GM12878 (cell line): ENCODE results near the gene CIAPIN1. TPM values are rescaled to one million over a fixed set of nuclear protein-coding genes. Genes with fewer than 3 reads are reported as not detected.

ENCODE experiments used
- BRCA1 ChIP-seq: IDR thresholded peaks from 2 replicates; pipeline ENCODE4 v1.6.1; 2011; ENCODE audit warnings: low read depth, low read length, improper control_type of control experiment
- CHD2 ChIP-seq: IDR thresholded peaks from 2 replicates; pipeline ENCODE4 v1.6.1; 2011; ENCODE audit warnings: low read depth, low read length, improper control_type of control experiment, borderline replicate concordance
- FOXM1 ChIP-seq: IDR thresholded peaks from 2 replicates; pipeline ENCODE4 v1.6.1; 2012; ENCODE audit warnings: low read depth, mild to moderate bottlenecking, inconsistent platforms, low read length, moderate library complexity
- LARP7 ChIP-seq: fragments of 450-650 bp; IDR thresholded peaks from 2 replicates; pipeline ENCODE4 v1.6.1; 2017; ENCODE audit warnings: mild to moderate bottlenecking
- MYB ChIP-seq: fragments of 150-350 bp; IDR thresholded peaks from 2 replicates; pipeline ENCODE4 v1.6.1; 2014; ENCODE audit warnings: mild to moderate bottlenecking, low read depth, low read length, borderline replicate concordance
- MYC ChIP-seq: IDR thresholded peaks from 2 replicates; pipeline ENCODE4 v1.6.1; 2011; ENCODE audit warnings: mild to moderate bottlenecking, low read length, moderate library complexity, inconsistent platforms; ENCODE audit not compliant: insufficient read depth, insufficient replicate concordance, insufficient read length, severe bottlenecking
- NFYA ChIP-seq: IDR thresholded peaks from 2 replicates; pipeline ENCODE4 v1.6.1; 2011; ENCODE audit warnings: low read depth, mild to moderate bottlenecking, low read length, improper control_type of control experiment, borderline replicate concordance
- NFYB ChIP-seq: IDR thresholded peaks from 2 replicates; pipeline ENCODE4 v1.6.1; 2011; ENCODE audit warnings: low read depth, mild to moderate bottlenecking, low read length, improper control_type of control experiment, moderate library complexity; ENCODE audit not compliant: insufficient read depth
- NR2C1 ChIP-seq: fragments of 450-650 bp; IDR thresholded peaks from 2 replicates; pipeline ENCODE4 v1.6.1; 2017; ENCODE audit warnings: antibody characterized with exemption, mild to moderate bottlenecking, moderate library complexity
- POLR2AphosphoS2 ChIP-seq: IDR thresholded peaks from 2 replicates; pipeline ENCODE4 v1.6.1; 2011; ENCODE audit warnings: low read depth, mild to moderate bottlenecking, low read length, improper control_type of control experiment, moderate library complexity
- RELA ChIP-seq: fragments of 450-650 bp; IDR thresholded peaks from 2 replicates; pipeline ENCODE4 v1.8.0; 2014; ENCODE audit warnings: borderline replicate concordance; ENCODE audit not compliant: partially characterized antibody
- SIN3A ChIP-seq: IDR thresholded peaks from 2 replicates; pipeline ENCODE4 v1.6.1; 2012; ENCODE audit warnings: low read depth, low read length, improper control_type of control experiment
- TAF1 ChIP-seq: IDR thresholded peaks from 2 replicates; pipeline ENCODE4 v1.6.1; 2011; ENCODE audit warnings: mild to moderate bottlenecking, low read depth, low read length, borderline replicate concordance
- ZNF274 ChIP-seq: IDR thresholded peaks from one replicate; pipeline ENCODE4 v1.8.0; 2011; ENCODE audit not compliant: insufficient read length, insufficient read depth
- ZNF384 ChIP-seq: IDR thresholded peaks from 2 replicates; pipeline ENCODE4 v1.6.1; 2012; ENCODE audit warnings: low read depth, mild to moderate bottlenecking, low read length, improper control_type of control experiment, borderline replicate concordance
- polyA plus RNA-seq, 11 experiments: library from polyadenylated mRNA; depleted of rRNA in 4 of 11; unstranded in 6 of 11; stranded (reverse) in 5 of 11; fragments of >200 nt; fragmentation: Nextera tagmentation in 4 of 11; fragmentation: Illumina TruSeq in 1 of 11; extraction: Ambion mirVana in 4 of 11; extraction: Trizol in 1 of 11; gene quantifications; 1 replicate in 1 of 11; 2 replicates in 10 of 11; pipeline versions ENCODE4 v1.2.1 to v1.2.3, GENCODE V29; 2011 to 2016; ENCODE audit warnings: inconsistent platforms in 2 of 11, missing spikeins in 2 of 11, low read depth in 1 of 11
- total RNA-seq, 4 experiments: library from RNA; depleted of rRNA in 3 of 4; stranded (reverse); fragments of >200 nt in 3 of 4; fragmentation: Illumina TruSeq in 1 of 4; extraction: Trizol in 1 of 4; gene quantifications; 2 replicates each; pipeline versions ENCODE4 v1.2.1 to v1.2.3, GENCODE V29; 2013 to 2021
- TF ChIP-seq, protein P1 (sequence below): fragments of 150-350 bp; IDR thresholded peaks from 2 replicates; pipeline ENCODE4 v1.6.1; 2014; ENCODE audit warnings: mild to moderate bottlenecking, low read depth, low read length
- TF ChIP-seq, protein P2 (sequence below): fragments of 450-650 bp; IDR thresholded peaks from 2 replicates; pipeline ENCODE4 v1.6.1; 2017; ENCODE audit warnings: mild to moderate bottlenecking, low read depth, inconsistent platforms; ENCODE audit not compliant: poor library complexity, severe bottlenecking
- TF ChIP-seq, protein P3 (sequence below): fragments of 450-650 bp; IDR thresholded peaks from 2 replicates; pipeline ENCODE4 v1.6.1; 2018; ENCODE audit warnings: mild to moderate bottlenecking, low read depth, moderate library complexity; ENCODE audit not compliant: partially characterized antibody
- TF ChIP-seq, protein P4 (sequence below): fragments of 450-650 bp; IDR thresholded peaks from 2 replicates; pipeline ENCODE4 v1.6.1; 2017; ENCODE audit warnings: low read depth, mild to moderate bottlenecking, moderate library complexity

CIAPIN1 gene
- total and polyA plus RNA-seq, 10 of the 15 experiments (the other 5 are each of a cell fraction or from before 2014, with no cell fraction given), result 46.2 to 150 (median 54.3) TPM

DNA sequence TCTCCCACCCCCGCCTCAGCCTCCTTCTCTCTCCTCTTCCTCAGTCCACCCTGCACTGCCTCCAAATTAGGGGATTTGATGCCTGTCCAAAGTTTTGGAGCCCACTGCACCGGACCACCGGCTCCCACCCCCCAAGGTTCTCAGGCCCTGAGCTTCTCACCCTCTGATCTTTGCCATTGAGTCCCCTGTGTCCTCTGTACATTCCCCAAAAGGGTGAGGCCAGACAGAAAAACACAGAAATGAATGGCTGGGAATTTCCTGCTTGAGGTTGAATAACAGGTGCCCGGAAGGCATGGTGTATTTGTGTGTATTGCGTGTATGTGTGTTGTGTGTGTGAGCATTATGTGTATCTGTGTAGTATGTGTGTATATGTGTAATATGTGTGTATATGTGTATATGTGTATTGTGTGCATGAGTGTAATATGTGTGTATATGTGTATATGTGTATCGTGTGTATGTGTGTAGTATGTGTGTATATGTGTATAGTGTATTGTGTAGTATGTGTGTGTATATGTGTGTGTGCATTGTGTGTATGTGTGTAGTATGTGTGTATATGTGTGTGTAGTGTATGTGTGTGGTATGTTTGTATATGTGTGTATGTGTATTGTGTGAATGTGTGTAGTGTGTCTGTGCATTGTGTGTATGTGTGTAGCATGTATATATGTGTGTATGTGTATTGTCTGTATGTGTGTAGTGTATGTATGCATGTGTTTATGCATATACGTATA, 58.7 kb downstream of the CIAPIN1 start (continued):
- TF ChIP-seq BRCA1, result no peak
- no peak for TF ChIP-seq SIN3A
- TF ChIP-seq, protein P1, sequence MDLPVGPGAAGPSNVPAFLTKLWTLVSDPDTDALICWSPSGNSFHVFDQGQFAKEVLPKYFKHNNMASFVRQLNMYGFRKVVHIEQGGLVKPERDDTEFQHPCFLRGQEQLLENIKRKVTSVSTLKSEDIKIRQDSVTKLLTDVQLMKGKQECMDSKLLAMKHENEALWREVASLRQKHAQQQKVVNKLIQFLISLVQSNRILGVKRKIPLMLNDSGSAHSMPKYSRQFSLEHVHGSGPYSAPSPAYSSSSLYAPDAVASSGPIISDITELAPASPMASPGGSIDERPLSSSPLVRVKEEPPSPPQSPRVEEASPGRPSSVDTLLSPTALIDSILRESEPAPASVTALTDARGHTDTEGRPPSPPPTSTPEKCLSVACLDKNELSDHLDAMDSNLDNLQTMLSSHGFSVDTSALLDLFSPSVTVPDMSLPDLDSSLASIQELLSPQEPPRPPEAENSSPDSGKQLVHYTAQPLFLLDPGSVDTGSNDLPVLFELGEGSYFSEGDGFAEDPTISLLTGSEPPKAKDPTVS, result no peak
- no peak for TF ChIP-seq LARP7
- TF ChIP-seq, protein P2, sequence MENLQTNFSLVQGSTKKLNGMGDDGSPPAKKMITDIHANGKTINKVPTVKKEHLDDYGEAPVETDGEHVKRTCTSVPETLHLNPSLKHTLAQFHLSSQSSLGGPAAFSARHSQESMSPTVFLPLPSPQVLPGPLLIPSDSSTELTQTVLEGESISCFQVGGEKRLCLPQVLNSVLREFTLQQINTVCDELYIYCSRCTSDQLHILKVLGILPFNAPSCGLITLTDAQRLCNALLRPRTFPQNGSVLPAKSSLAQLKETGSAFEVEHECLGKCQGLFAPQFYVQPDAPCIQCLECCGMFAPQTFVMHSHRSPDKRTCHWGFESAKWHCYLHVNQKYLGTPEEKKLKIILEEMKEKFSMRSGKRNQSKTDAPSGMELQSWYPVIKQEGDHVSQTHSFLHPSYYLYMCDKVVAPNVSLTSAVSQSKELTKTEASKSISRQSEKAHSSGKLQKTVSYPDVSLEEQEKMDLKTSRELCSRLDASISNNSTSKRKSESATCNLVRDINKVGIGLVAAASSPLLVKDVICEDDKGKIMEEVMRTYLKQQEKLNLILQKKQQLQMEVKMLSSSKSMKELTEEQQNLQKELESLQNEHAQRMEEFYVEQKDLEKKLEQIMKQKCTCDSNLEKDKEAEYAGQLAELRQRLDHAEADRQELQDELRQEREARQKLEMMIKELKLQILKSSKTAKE, result peak; percentile 70
- TF ChIP-seq NR2C1, result no peak
- TF ChIP-seq NFYB, result no peak
- no peak for TF ChIP-seq POLR2AphosphoS2
- TF ChIP-seq, protein P3, sequence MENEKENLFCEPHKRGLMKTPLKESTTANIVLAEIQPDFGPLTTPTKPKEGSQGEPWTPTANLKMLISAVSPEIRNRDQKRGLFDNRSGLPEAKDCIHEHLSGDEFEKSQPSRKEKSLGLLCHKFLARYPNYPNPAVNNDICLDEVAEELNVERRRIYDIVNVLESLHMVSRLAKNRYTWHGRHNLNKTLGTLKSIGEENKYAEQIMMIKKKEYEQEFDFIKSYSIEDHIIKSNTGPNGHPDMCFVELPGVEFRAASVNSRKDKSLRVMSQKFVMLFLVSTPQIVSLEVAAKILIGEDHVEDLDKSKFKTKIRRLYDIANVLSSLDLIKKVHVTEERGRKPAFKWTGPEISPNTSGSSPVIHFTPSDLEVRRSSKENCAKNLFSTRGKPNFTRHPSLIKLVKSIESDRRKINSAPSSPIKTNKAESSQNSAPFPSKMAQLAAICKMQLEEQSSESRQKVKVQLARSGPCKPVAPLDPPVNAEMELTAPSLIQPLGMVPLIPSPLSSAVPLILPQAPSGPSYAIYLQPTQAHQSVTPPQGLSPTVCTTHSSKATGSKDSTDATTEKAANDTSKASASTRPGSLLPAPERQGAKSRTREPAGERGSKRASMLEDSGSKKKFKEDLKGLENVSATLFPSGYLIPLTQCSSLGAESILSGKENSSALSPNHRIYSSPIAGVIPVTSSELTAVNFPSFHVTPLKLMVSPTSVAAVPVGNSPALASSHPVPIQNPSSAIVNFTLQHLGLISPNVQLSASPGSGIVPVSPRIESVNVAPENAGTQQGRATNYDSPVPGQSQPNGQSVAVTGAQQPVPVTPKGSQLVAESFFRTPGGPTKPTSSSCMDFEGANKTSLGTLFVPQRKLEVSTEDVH, result no peak
- TF ChIP-seq MYC, result no peak
- TF ChIP-seq CHD2, result no peak; the same call in 1 of the 2 replicates
- no peak for TF ChIP-seq MYB
- TF ChIP-seq, protein P4, sequence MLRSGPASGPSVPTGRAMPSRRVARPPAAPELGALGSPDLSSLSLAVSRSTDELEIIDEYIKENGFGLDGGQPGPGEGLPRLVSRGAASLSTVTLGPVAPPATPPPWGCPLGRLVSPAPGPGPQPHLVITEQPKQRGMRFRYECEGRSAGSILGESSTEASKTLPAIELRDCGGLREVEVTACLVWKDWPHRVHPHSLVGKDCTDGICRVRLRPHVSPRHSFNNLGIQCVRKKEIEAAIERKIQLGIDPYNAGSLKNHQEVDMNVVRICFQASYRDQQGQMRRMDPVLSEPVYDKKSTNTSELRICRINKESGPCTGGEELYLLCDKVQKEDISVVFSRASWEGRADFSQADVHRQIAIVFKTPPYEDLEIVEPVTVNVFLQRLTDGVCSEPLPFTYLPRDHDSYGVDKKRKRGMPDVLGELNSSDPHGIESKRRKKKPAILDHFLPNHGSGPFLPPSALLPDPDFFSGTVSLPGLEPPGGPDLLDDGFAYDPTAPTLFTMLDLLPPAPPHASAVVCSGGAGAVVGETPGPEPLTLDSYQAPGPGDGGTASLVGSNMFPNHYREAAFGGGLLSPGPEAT, result peak; percentile 92
- TF ChIP-seq TAF1, result no peak
- no peak for TF ChIP-seq ZNF274
- no peak for TF ChIP-seq ZNF384
- no peak for TF ChIP-seq NFYA
- peak; percentile 98 for TF ChIP-seq FOXM1
- TF ChIP-seq RELA, result peak; percentile 98
